Renal pelvis (tissue), 4 donors: ENCODE data around the gene UCK1. TPM values are rescaled to one million over a fixed set of nuclear protein-coding genes. Genes with fewer than 3 reads are reported as not detected.

Experiments used
- DNase-seq: peaks from one replicate; pipeline ENCODE4 v3.0.0-alpha.2; 2013
- polyA plus RNA-seq, 3 donors: library from polyadenylated mRNA; unstranded; fragments of 120-200 nt; gene quantifications; one replicate each; pipeline ENCODE4 v1.2.1, GENCODE V29; 2013; ENCODE audit not compliant: insufficient read length in 3 of 3

The UCK1 gene
- polyA plus RNA-seq, 3 donors, result 43.6 to 44.2 (median 43.8) TPM

DNA sequence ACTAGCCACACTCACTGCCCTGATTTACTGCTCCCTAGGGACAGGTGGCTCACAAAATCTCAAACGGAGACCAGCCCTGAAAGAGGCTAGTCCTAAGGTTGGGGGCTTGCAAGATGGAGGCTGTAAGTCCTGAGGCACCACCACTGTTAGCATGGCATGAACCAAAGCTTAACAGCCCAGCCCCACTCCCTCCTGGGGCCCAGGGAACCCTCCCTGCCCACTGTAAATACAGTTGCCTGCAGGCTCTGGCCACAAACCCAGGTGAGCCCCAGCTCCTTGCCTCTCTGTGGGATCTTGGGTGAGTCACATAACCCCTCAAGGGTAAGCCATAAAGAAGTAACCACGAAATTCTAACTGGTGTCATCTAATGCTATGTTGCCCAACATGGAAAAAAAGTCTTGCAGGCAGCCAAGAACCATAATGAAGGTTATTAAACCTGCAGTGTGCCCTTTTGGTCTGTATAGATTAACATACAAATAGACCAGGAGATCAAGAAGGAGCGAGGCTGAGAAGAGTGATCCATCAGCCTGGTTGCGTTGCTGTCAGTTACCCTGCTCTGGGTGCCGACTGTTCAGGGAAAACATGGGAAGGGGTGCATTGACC lies 30.0 kb downstream of the UCK1 start:
- DNase-seq, result no peak

DNA sequence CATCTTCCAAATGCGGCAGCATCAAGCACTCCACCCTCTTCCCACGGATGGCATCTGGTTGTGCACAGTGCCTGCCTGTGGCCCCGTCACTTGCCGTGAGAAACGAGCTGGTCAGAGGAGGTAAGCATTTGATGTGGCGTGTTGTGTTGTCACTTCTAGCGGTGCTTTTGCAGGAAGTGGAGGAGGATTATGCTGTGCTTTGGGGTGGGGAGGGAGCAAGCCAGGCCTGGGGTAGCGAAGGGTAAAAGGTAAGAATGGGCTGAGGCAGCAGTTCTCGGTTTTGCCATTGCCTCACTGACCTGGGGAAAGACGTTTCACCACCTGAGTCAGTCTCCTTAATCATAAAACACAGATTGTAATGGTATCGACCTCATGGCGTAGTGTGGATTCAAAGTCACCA lies 30.7 kb downstream of the UCK1 start:
- no peak for DNase-seq

DNA sequence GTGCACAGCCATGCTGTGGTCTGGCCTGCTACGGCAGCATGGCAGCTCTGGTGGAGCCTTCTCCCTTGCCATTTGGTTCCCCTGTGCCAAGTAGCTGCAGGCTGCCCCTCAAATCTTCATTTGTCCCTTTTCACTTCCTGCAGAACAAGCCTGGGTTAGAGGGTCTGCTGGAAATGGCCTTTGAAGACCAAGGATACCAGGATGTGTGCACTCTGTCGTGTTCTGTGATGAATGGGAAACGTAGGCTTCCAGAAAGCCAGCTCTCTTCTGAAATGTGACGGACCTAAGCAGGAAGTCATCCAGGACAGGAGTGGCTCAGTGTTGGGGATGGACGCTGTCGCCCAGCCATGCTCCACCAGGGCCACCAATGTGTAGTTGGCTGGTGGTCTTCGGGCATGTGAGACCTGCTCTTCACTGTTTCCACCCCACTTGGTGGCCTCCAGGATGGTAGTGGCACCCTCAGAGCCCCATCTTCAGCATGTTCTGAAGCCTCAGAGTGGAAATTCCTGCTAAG lies 31.8 kb downstream of the UCK1 start:
- no peak for DNase-seq

DNA sequence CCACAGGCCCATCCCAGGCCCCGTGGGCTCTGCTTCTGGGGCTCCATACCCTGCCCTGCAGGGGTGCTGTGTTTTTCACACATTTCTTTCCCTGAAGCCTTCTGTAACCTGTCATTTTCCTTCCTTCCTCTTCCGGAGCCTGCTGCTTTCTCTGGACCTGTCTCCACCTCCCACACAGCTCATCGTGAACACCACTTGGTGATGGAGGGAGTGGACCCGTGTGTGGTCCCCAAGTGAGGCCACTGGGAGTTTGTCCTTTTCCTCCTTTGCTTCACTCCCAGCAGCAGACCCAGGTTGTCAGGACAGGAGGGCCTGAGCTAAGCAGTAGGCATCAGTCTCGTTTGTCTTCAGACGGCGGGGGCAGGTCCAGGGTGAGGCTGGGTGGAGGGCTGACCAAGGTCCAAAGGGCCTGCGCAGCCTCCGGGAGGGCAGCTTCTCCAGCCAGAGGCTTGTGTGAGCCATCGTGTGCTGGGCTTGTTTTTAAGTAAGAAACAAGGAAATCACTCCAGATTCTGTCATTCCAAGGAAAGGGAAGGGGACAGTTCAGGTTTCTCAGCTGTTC lies 34.1 kb downstream of the UCK1 start:
- no peak for DNase-seq

DNA sequence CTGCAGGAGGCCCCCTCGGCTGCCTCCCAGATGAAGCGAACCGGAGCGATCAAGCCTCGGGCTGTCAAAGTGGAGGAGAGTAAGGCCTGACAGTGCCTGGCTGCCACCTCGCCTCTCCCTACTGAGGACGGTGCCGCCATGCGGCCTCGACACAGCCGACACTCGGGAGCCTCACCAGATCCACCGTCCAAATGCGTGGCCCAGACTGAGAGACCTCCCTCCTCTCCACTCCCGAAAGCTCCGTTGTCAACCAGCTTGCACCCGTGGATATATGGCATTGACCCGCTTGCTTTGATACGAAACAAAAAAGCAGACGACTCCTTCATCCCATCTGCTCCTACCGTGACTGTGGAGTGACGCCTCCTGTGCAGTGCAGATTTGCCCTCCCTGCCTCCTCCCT lies 35.3 kb downstream of the UCK1 start:
- no peak for DNase-seq

DNA sequence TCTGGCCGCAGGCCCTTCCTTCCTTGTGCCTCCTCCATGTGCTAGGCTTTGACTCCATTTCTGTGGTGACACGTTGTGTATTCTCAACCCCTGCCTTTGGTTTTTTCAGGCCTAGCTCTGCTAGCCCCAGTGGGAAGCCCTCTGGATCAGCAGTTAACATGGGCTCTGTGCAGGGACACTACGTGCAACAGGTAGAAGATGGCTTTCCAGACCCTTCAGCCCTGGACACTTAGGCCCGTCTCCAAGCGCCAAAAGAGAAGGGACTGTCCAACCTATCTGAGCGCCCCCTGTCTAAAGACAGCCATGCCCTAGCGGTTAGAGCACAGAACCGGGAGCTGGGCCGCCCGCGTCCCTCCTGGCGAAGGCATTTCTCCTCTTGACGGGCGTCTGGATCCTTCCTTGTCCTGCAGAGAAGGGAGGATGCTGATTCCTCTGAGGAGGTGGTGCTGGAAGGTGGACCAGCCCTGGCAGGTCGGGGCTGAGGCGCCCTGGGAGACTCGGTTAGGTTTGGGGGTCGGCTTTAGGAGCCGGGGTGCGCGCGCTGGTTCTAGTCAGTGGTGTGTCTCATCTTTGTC lies 36.7 kb downstream of the UCK1 start:
- no peak for DNase-seq

DNA sequence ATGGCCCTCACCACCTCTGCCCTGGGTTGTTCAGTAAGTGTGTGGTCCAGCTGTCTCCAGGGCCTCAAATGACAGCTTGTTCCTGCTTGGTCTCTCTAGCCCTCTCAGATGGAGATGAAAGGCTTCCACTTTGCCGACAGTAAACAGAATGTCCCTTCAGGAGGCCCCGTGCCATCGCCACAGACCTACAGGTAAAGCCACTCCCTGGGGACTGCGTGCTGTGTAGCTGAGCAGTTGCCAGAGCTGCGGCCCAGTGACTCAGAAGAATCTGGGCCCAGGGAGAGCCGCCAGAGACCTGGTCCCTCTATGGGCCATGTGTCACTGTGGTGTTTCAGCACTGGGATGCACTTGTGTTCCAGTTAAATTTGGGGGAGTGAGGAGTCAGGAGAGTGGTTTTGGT lies 39.0 kb downstream of the UCK1 start:
- no peak for DNase-seq

DNA sequence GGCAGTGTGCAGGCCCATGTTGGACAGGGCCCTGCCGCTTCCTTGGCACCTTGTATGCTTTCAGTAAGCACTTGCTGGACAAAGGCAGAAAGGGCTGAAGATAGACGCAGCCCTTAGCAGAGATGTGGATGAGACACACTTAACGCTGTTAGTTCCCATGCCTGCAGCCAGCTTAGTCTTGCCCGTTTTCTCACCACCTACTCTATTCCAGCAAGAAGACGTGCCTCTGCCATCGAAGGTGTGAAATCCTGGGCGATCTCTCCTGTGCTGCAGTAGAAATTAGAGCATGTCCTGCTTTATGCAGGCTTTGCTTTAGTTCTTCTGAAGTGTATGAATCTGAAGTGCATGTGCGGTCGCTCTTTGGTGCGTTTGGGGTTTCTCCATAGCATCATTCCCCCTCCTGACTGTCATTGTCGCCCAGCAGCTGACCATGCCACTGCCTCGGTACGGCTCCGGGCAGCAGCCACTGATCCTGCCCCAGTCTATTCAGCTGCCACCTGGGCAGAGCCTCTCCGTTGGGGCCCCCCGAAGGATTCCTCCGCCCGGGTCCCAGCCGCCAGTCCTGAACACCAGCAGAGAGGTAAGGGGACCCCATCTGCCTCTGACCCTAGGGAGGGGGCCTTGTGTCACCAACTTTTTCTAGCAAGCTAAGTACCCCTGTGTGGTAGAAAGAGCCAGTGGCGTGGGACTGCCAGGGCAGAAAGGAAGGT lies 39.9 kb downstream of the UCK1 start:
- DNase-seq, result no peak

DNA sequence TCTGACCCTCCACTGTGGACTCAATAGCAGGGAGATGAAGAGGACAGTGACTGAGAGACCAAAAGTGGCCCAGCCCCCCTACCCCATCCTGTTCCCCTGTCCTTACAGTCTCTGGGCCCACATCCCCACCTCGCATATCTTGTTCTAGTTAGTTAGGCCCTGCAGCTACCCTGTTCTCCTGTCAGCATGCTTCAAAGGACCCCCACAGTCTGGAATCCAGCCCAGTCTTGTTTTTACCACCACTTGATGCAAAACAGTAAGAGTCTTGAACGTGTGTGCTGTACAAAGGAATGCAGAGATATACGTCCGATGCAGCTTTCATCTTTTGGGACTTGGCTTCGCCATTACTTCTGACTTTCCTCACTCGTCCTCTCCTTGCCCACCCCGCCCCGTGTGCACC lies 40.5 kb downstream of the UCK1 start:
- DNase-seq, result no peak

DNA sequence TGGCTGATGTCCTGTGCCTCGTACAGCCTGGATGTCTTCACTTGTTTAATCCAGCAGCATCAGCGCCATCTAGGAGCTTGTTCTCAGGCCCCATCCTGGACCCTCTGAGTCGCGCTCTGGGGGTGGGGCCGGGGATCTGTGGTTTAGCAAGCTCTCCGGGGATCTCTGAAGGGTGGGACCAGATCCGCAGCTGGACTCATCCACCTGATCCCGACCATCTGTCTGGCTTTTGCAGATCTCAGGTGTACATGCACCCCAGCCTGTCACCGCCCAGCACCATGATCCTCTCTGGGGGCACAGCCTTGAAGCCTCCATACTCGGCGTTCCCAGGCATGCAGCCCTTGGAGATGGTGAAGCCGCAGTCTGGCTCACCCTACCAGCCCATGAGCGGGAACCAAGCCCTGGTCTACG lies 43.4 kb downstream of the UCK1 start:
- no peak for DNase-seq

DNA sequence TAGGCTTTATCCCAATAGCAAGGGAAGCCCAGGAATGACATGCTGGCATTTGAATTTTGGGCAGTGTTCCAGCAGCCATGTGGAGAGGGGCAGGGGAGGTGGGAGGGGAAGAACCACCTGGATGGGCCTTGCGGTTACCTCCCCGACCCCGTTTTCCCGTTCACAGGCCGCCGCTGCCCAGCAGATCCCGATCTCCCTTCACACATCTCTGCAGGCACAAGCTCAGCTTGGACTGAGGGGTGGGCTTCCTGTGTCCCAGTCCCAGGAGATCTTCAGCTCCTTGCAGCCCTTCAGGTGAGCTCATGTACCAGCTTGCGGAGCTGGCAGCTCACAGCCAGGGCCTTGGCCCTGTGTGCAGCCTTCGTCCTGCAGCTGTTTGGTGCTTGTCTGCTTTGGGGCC lies 44.1 kb downstream of the UCK1 start:
- DNase-seq, result no peak

DNA sequence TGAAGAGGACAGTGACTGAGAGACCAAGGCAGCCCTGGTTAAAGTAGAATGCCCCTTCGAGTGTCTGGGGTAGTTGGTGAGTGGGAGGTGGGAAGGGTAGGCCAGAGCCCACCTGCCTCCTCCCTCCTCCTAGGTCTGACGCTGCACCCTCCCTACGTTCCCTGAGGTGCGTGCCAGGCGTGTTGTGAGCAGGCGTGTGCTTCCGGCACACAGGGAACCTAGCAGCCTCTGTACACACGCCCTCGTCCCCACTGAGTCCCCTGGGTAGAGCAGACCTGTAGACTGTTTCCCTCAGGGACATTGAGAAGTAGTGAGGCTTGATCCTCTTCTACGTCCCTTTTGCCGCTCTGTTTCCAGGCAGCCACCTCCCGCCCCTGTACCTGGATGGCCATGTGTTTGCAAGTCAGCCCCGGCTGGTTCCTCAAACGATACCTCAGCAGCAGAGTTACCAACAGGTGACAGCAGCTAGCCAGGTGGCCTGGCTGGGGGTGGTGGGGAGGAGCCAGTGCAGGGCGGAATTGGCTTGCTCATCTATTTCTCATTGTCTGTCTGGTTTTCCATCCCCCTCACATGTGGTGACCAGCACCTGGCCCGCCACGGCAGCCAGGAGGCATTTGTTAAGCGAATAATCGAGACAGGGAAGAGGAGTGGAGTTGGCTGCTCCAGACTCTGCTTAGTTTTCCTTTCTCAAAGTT lies 45.2 kb downstream of the UCK1 start:
- DNase-seq, result no peak

DNA sequence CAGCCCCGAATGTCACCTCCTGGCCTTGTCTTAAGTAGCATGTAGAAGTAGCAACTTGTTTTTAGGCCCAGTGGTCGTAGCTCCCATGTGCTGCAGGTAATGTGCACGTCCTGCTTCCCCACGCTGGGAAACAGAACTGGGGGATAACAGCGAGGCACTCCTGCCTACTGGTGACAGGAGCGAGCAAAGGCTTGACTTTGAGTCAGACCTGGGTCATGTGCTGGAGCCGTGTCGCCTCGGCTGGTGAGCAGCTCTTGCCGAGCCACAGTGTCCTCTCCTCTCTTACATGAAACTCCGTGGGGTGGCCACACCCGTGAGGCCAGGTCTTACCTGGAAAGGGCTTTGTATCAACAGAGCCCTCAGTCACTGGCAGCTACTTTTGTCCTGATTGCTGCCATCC lies 45.9 kb downstream of the UCK1 start:
- DNase-seq, result no peak

DNA sequence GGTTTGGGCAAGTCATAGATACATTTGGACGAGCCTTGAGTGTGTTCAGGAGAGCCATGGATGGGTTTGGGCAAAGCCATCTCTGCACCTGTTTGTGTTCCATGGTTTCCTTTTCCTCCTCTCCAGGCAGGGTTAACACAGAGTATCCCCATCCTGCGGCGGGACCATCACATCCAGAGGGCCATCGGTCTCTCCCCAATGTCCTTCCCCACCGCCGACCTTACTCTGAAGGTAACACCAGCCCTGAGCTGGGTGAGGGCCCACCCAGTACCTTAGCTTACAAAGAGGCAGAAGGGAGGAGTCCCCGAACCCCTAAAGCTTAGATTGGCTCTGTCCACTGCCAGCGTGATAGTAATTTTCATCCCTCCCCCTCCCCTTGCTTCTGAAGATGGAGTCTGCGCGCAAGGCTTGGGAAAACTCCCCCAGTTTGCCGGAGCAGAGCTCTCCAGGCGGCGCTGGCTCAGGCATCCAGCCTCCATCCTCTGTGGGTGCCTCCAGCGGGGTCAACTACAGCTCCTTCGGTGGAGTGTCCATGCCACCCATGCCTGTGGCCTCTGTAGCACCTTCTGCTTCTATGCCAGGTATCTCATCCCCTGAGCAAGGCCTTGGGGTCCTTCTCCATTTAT lies 46.4 kb downstream of the UCK1 start:
- no peak for DNase-seq

DNA sequence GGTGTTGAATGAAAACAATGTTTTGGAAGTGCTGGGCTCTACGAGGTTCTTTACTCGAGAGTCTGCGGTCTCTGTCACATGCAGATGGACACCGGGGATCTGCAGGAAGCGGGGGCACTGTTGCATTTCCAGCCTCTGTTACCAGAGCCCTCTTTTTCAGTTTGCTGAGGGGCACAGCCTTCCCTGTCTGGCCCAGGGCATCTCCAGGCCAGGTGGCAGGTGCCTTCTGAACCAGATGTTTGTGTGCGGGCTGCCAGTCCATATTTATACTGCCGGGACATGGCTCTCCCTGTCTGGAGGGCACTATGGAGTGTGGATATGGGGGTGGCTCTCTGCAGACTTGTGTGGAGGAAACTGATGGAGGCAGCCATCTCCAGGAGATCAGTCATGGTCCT lies 47.0 kb downstream of the UCK1 start:
- no peak for DNase-seq

DNA sequence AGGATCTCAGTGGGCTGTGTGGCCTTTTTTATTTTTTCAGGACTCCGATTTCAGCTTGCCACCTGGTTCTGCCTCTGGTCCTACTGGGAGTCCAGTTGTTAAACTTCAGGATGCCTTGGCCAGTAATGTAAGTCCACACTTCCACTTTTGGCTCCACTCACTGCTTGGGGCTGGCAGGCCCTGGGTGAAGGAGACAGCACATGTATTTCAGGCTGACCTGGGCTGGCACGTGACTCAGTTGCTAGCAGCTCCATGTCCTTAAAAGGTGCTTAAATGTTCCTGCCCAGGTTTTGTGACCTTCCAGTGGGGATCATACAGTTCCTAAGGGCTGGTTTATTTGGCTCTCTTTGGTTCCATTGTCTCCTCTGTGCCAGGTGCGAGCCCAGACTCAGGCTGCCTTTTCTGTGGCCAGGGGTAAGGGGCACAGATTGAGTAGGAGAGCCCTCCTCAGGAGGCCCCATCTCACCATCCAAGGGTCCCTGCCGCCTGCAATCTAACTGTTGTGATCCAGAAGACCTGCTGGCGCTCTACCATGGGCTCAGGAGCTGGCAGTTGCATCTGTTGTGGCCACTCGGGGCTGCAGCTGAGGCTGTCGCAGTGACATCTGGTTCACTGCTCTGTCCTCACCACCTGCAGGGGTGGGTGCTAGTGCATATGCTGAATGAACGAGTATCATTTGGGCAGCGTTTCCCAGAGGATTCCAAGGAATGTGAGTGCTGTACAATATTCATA lies 47.6 kb downstream of the UCK1 start:
- no peak for DNase-seq

DNA sequence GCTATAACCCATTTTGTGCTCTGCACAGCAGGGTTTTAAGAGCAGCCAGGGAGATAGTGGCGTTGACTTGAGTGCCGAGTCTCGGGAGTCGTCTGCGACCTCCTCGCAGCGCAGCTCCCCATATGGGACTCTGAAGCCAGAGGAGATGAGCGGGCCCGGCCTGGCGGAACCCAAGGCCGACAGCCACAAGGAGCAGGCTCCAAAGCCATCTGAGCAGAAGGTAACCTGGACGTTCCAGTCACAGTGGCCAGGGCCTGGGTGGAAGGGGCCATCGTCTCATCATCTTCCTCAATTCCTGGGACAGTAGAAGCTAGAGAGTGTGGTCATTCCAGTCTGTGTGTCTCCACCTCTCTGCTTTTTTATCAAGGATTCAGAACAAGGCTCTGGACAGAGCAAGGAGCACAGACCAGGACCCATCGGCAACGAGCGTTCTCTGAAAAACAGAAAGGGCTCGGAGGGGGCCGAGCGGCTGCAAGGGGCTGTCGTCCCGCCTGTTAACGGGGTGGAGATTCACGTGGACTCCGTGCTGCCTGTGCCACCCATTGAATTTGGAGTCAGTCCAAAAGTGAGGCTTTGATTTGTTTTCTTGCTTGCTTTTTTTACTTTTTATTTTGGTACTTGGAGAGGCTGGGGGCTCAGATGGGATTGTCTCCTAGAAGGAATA lies 48.6 kb downstream of the UCK1 start:
- DNase-seq, result no peak

DNA sequence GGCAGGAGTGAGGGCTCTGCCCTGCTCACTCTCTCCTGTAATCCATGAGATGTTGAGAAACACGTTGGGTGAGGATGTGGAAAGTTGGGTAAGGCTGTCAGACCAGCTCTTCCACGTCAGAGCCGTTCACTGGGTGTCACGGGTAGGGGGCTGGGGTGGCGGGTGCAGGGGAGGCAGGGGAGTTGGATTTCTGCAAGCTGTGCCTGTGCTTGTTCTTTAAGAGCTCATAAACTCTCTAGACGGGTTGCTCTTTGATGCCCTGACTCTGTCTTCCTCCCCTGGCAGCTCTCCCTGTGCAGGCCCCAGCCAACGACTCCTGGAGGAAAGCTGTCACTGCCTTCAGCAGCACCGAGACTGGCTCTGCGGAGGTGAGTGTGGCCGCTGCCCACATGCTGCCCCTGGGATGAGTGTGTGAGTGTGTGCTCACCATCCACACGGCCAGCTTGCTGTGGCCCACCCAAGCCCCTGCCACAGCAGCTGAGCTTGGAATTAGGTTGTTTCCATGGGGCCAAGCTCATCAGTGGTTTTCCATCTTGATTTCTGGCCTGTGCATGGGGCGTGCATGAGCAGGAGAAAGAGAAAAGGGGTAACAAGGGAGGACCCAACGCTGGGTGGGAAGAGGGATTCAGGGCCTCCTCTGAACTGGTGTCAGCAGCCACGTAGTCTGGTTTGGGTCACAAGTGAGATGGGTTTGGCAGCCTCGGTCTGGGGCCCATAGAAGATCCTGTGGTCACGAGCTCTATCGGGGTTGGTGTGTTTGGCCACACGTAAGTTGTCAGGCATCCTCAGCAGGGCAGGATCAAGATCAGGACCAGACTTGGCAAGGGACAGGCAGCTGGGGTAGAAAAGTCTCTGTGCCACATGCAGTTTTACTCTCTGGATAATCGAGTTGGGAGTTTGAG lies 49.4 kb downstream of the UCK1 start:
- DNase-seq, result no peak

DNA sequence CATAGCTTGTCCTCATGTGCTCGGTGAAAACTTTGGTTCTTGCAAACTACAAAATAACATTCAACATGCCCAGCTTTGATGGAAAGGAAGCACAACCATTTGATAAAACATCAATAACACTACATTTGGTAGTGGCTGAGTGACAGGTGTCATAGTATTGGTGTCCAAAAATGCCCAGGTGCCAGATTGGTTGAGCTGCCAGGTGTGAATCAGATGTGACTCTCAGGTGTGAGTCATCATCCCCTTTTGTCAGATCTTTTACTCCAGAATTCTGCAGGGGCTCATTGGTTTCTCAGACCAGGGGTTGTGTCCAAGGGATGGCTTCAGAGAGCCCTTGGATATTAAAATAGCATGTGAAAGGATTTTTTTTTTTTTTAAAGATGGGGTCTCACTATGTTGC lies 50.8 kb downstream of the UCK1 start:
- no peak for DNase-seq

DNA sequence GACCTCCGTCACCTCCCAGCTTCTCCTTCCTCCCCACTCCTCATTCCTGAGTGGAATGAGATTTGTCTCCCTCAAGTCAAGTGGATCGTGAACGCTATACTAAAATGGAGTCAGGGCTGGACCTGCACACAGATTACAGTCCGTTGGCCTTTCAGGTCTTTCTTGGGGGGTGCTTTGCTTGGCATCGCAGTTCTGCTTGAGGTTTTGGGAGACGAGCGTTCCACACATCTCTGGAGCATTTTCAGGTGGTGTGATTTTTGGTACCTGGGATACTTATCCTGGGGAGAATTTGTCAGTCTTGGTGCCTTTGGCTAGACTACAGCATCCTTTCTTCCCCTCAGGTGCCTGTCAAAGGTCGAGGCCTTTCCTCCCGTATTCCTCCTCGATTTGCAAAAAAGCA lies 52.2 kb downstream of the UCK1 start:
- DNase-seq, result no peak
